ENCODE data around the gene CHI3L2.

GRCh38 chr1:111249960-111250359 is 22.4 kb downstream of the CHI3L2 start:
- TF ChIP-seq CTCF (IDR thresholded peaks at IDR 0.05) = no peak
- TF ChIP-seq POLR2A (IDR thresholded peaks at IDR 0.05) = no peak

Measured in adrenal gland (tissue), 5 donors.